HL-60 (cell line): ENCODE measurements around the gene CHTOP.

Experiments
- DNase-seq, 2 experiments: peaks; one replicate each; pipeline ENCODE4 v3.0.0-alpha.2; 2010 to 2020; ENCODE audit warnings: low read depth in 1 of 2, low spot score in 1 of 2
- H3K27ac ChIP-seq: fragments of 250-450 bp; sonication (Bioruptor Pico); replicated peaks from 2 replicates; pipeline ENCODE4 v1.5.1; 2020; ENCODE audit warnings: mild to moderate bottlenecking, moderate library complexity
- H3K27me3 ChIP-seq: fragments of 250-450 bp; sonication (Bioruptor Pico); 2 replicates; pipeline ENCODE4 v1.5.1; 2021; ENCODE audit warnings: mild to moderate bottlenecking, moderate library complexity; ENCODE audit not compliant: insufficient read depth, poor library complexity, severe bottlenecking
- H3K4me3 ChIP-seq: replicated peaks from 2 replicates; pipeline ENCODE4 v1.5.1; 2011; ENCODE audit warnings: mild to moderate bottlenecking, control low read depth, low read length; ENCODE audit not compliant: insufficient read depth
- GABPA ChIP-seq: IDR thresholded peaks from 2 replicates; pipeline ENCODE4 v1.6.1; 2012; ENCODE audit warnings: low read depth
- POLR2AphosphoS5 ChIP-seq: IDR thresholded peaks from 2 replicates; pipeline ENCODE4 v1.6.1; 2012; ENCODE audit warnings: low read depth
- REST ChIP-seq: IDR thresholded peaks from 2 replicates; pipeline ENCODE4 v1.6.1; 2012; ENCODE audit warnings: low read depth; ENCODE audit not compliant: insufficient replicate concordance
- SPI1 ChIP-seq: IDR thresholded peaks from 2 replicates; pipeline ENCODE4 v1.6.1; 2012; ENCODE audit warnings: low read depth, mild to moderate bottlenecking, borderline replicate concordance
- TF ChIP-seq, protein P1 (sequence below): IDR thresholded peaks from one replicate; pipeline ENCODE4 v1.5.1; 2011; ENCODE audit warnings: low read length, control low read depth, inconsistent platforms; ENCODE audit not compliant: insufficient read depth

Gene CHTOP

DNA sequence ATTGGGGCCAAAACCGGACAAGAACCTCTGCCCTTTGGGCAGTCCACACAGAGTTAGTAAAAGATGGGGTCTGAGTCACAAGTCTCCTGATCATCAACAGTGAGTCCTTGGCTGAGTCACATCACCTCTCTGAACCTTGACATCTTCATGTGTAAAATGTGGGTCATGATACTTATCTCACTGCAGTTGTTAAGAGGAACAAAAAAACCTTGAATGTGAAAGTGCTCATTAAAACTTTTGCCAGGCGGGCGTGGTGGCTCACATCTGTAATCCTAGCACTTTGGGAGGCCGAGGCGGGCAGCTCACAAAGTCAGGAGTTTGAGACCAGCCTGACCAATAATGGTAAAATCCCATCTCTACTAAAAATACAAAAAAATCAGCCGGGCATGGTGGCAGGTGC is 36.7 kb upstream of the CHTOP start:
- DNase-seq = no peak
- no peak overlapping the region for H3K4me3 ChIP-seq
- H3K27me3 ChIP-seq = no peaks in the 10 kb centered on the region
- H3K27ac ChIP-seq = no peak overlapping the region
- TF ChIP-seq SPI1 (no peak), GABPA (no peak), REST (no peak), POLR2AphosphoS5 (no peak)
- TF ChIP-seq, protein P1, sequence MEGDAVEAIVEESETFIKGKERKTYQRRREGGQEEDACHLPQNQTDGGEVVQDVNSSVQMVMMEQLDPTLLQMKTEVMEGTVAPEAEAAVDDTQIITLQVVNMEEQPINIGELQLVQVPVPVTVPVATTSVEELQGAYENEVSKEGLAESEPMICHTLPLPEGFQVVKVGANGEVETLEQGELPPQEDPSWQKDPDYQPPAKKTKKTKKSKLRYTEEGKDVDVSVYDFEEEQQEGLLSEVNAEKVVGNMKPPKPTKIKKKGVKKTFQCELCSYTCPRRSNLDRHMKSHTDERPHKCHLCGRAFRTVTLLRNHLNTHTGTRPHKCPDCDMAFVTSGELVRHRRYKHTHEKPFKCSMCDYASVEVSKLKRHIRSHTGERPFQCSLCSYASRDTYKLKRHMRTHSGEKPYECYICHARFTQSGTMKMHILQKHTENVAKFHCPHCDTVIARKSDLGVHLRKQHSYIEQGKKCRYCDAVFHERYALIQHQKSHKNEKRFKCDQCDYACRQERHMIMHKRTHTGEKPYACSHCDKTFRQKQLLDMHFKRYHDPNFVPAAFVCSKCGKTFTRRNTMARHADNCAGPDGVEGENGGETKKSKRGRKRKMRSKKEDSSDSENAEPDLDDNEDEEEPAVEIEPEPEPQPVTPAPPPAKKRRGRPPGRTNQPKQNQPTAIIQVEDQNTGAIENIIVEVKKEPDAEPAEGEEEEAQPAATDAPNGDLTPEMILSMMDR = no peak

- Histone ChIP-seq H3K27me3 (no peaks in the 10 kb centered on the region), H3K27ac (peak overlapping the region; percentile 60), H3K4me3 (no peak overlapping the region)
- peak; percentile 47 to 90 for DNase-seq
- TF ChIP-seq, protein P1 = no peak
- no peak for TF ChIP-seq REST
- peak; percentile 70 for TF ChIP-seq POLR2AphosphoS5
- TF ChIP-seq SPI1 = peak; percentile 97
These were observed 35.3 kb upstream of the CHTOP start for GRCh38 chr1:153598309-153599172.

GRCh38 chr1:153599847-153600246 is 34.0 kb upstream of the CHTOP start:
- TF ChIP-seq SPI1 (no peak), GABPA (no peak), REST (no peak), POLR2AphosphoS5 (no peak)
- TF ChIP-seq, protein P1 = no peak
- no peak for DNase-seq
- Histone ChIP-seq H3K27ac (no peak overlapping the region), H3K27me3 (no peaks in the 10 kb centered on the region), H3K4me3 (no peak overlapping the region)
